Prostate gland (tissue), 2 donors: Measurements from ENCODE around the gene DUOX1. TPM values are rescaled to one million over a fixed set of nuclear protein-coding genes. Genes with fewer than 3 reads are reported as not detected.

Source experiments
- DNase-seq: peaks from one replicate; pipeline ENCODE4 v3.0.0-alpha.2; 2019; ENCODE audit warnings: low spot score
- H3K27ac ChIP-seq, 2 donors: fragments of 200-600 bp; sonication (generic); 2 replicates each; pipeline ENCODE4 v1.5.1; 2017 to 2019
- H3K27me3 ChIP-seq: fragments of 200-600 bp; sonication (generic); replicated peaks from 2 replicates; pipeline ENCODE4 v1.5.1; 2019; ENCODE audit not compliant: insufficient read depth
- H3K36me3 ChIP-seq, 2 donors: fragments of 200-600 bp; sonication (generic); 1 replicate in 1 of 2; 2 replicates in 1 of 2; pipeline versions ENCODE4 v1.5.1 to v1.8.1; 2017 to 2019
- H3K4me1 ChIP-seq: fragments of 200-600 bp; sonication (generic); replicated peaks from 2 replicates; pipeline ENCODE4 v1.5.1; 2019
- H3K4me3 ChIP-seq, 2 donors: fragments of 200-600 bp; sonication (generic); 2 replicates each; pipeline ENCODE4 v1.5.1; 2017 to 2019
- H3K9me3 ChIP-seq: fragments of 200-600 bp; sonication (generic); 2 replicates; pipeline ENCODE4 v1.5.1; 2017
- POLR2A ChIP-seq: fragments of 450-650 bp; IDR thresholded peaks from one replicate; pipeline ENCODE4 v1.6.1; 2016; ENCODE audit warnings: antibody characterized with exemption, mild to moderate bottlenecking
- POLR2AphosphoS5 ChIP-seq: sonication (generic); formaldehyde crosslinking; IDR thresholded peaks from one replicate; pipeline ENCODE4 v1.6.1; 2017; ENCODE audit warnings: antibody characterized with exemption
- WGBS: methylation state at CpG from one replicate; pipeline ENCODE4 v1.1.5; 2018; 5-methylcytosine and 5-hydroxymethylcytosine counted together
- intact Hi-C: fragments of 100-400 bp; cut with DNase I; formaldehyde crosslinking; loops from one replicate; pipeline ENCODE4 v1.14.2; 2022
- total RNA-seq, 2 donors: library from RNA; depleted of rRNA; stranded (reverse); fragments of >200 nt; gene quantifications; one replicate each; pipeline ENCODE4 v1.1.0, GENCODE V29; 2016
- TF ChIP-seq, protein P1 (sequence below), 4 experiments: fragments of 200-600 bp in 2 of 4; fragments of 450-650 bp in 2 of 4; sonication (generic) in 2 of 4; IDR thresholded peaks; 1 replicate in 3 of 4; 2 replicates in 1 of 4; pipeline ENCODE4 v1.5.1; 2016 to 2019; ENCODE audit warnings: antibody characterized with exemption in 4 of 4, mild to moderate bottlenecking in 2 of 4, moderate library complexity in 2 of 4

Gene DUOX1
- total RNA-seq, 2 donors from 2014 or later = 18.4 to 32.1 TPM

- H3K9me3 ChIP-seq = no peaks in the 10 kb centered on the region
- no peak overlapping the region for H3K27ac ChIP-seq
- no peak for TF ChIP-seq POLR2AphosphoS5
- TF ChIP-seq, protein P1, sequence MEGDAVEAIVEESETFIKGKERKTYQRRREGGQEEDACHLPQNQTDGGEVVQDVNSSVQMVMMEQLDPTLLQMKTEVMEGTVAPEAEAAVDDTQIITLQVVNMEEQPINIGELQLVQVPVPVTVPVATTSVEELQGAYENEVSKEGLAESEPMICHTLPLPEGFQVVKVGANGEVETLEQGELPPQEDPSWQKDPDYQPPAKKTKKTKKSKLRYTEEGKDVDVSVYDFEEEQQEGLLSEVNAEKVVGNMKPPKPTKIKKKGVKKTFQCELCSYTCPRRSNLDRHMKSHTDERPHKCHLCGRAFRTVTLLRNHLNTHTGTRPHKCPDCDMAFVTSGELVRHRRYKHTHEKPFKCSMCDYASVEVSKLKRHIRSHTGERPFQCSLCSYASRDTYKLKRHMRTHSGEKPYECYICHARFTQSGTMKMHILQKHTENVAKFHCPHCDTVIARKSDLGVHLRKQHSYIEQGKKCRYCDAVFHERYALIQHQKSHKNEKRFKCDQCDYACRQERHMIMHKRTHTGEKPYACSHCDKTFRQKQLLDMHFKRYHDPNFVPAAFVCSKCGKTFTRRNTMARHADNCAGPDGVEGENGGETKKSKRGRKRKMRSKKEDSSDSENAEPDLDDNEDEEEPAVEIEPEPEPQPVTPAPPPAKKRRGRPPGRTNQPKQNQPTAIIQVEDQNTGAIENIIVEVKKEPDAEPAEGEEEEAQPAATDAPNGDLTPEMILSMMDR (IDR thresholded peaks at IDR 0.05) = no peak
- no peak for TF ChIP-seq POLR2A
- no peak for DNase-seq
- no peaks in the 10 kb centered on the region for H3K27me3 ChIP-seq
- 94% methylated on average over 6 of the region's 6 CpGs for WGBS
- H3K4me3 ChIP-seq = no peak overlapping the region
- H3K4me1 ChIP-seq = no peaks in the 10 kb centered on the region
- no peaks in the 10 kb centered on the region for H3K36me3 ChIP-seq
- intact Hi-C loops = no loop called here
Measured at GRCh38 chr15:45150997-45151396, 21.2 kb downstream of the DUOX1 start.

DNA sequence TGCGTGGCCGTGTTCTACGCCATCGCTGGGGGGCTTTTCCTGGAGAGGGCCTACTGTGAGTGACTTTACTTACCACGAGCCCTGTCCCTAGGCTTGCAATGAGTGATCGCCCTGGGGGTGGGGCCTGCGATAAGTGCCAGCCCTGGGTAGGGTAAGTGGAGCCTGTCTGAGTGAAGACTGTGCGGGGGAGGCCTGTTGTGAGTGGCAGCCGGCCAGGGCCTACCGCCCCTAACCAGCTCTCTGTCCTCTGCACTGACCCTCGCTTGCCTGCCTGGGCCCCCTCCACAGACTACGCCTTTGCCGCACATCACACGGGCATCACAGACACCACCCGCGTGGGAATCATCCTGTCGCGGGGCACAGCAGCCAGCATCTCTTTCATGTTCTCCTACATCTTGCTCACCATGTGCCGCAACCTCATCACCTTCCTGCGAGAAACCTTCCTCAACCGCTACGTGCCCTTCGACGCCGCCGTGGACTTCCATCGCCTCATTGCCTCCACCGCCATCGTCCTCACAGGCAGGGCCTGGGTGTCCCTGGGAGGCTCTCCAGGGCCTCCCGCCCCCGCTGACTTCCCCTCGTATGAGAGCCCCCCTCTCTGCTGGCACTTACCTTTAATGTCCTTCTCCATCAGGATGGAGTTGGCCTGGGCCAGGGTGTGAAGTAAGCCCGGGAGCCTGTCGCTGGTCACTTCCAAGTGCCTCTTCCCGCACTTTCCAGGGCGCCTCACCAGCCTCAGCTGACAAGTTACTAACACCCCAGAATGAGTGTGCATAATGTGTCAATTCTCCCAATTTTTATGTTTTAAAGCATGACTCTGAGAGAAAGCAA is 22.4 kb downstream of the DUOX1 start:
- no peaks in the 10 kb centered on the region for H3K36me3 ChIP-seq
- no peak for DNase-seq
- TF ChIP-seq, protein P1 (IDR thresholded peaks at IDR 0.05) = no peak
- TF ChIP-seq POLR2A = no peak
- no peak for TF ChIP-seq POLR2AphosphoS5
- no peak overlapping the region for H3K27ac ChIP-seq
- 93% methylated on average over 36 of the region's 36 CpGs for WGBS
- no peaks in the 10 kb centered on the region for H3K9me3 ChIP-seq
- no peaks in the 10 kb centered on the region for H3K4me1 ChIP-seq
- no peak overlapping the region for H3K4me3 ChIP-seq
- no peaks in the 10 kb centered on the region for H3K27me3 ChIP-seq
- intact Hi-C loops = no loop called here

- H3K4me3 ChIP-seq = no peak overlapping the region
- no peak for DNase-seq
- H3K4me1 ChIP-seq = no peaks in the 10 kb centered on the region
- intact Hi-C loops = no loop called here
- WGBS = 90% methylated on average over 8 of the region's 8 CpGs
- H3K27me3 ChIP-seq = no peaks in the 10 kb centered on the region
- no peak overlapping the region for H3K27ac ChIP-seq
- no peaks in the 10 kb centered on the region for H3K36me3 ChIP-seq
- no peaks in the 10 kb centered on the region for H3K9me3 ChIP-seq
- no peak for TF ChIP-seq POLR2AphosphoS5
- TF ChIP-seq POLR2A = no peak
- TF ChIP-seq, protein P1 (IDR thresholded peaks at IDR 0.05) = no peak
Measured at GRCh38 chr15:45155739-45156138, 25.9 kb downstream of the DUOX1 start.

- H3K27me3 ChIP-seq = no peaks in the 10 kb centered on the region
- intact Hi-C loops = no loop called here
- no peak for DNase-seq
- 76% methylated on average over 7 of the region's 7 CpGs for WGBS
- H3K4me3 ChIP-seq = no peak overlapping the region
- no peaks in the 10 kb centered on the region for H3K4me1 ChIP-seq
- H3K9me3 ChIP-seq = no peaks in the 10 kb centered on the region
- no peaks in the 10 kb centered on the region for H3K36me3 ChIP-seq
- TF ChIP-seq POLR2AphosphoS5 (no peak), POLR2A (no peak)
- TF ChIP-seq, protein P1 (IDR thresholded peaks at IDR 0.05) = no peak
- H3K27ac ChIP-seq = no peak overlapping the region
Measured at GRCh38 chr15:45156744-45157455, 27.1 kb downstream of the DUOX1 start.

DNA sequence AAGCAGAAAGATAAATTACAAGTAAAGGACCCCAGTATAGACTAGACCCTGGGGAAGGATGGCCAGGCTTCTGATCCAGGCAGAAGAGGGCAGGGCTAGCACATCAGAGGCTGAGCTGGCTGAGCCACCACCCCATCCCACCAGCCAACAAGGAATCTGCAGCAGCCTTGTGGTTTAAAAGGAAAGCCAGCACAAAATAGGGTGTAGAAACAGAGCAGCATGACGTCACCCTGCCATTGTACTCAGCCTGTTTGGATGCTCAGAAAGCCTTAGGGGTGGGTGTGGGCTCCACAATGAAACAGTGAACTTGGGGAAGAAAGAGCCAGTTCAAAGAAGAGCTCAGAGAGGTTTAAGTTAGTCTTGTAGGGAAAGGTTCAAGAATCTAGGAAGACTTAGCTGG is 28.2 kb downstream of the DUOX1 start:
- Histone ChIP-seq H3K36me3 (no peaks in the 10 kb centered on the region), H3K4me3 (no peak overlapping the region), H3K27me3 (no peaks in the 10 kb centered on the region), H3K27ac (no peak overlapping the region), H3K9me3 (no peaks in the 10 kb centered on the region), H3K4me1 (no peaks in the 10 kb centered on the region)
- intact Hi-C loops = no loop called here
- DNase-seq = no peak
- 59% methylated on average over 1 of the region's 1 CpG for WGBS
- TF ChIP-seq POLR2A (no peak), POLR2AphosphoS5 (no peak)
- TF ChIP-seq, protein P1 (IDR thresholded peaks at IDR 0.05) = no peak
